ES-I3 (cell line): ENCODE data around the gene KRT4.
"Not testable (repeated sequence)": the region's sequence is repeated elsewhere in the genome, so short reads cannot be mapped to it uniquely, and the experiment has no call there.

Experiments used
- H3K36me3 ChIP-seq: 2 replicates; pipeline ENCODE4 v1.6.1; 2013; ENCODE audit warnings: mild to moderate bottlenecking, low read length, control low read depth, moderate library complexity; ENCODE audit not compliant: insufficient read depth
- H3K4me1 ChIP-seq: 2 replicates; pipeline ENCODE4 v1.6.1; 2013; ENCODE audit warnings: mild to moderate bottlenecking, control low read depth, low read length; ENCODE audit not compliant: insufficient read depth
- H3K9ac ChIP-seq: 2 replicates; pipeline ENCODE4 v1.6.1; 2013; ENCODE audit warnings: low read depth, mild to moderate bottlenecking, low read length, moderate library complexity
- H3K9me3 ChIP-seq: 2 replicates; pipeline ENCODE4 v1.6.1; 2013; ENCODE audit warnings: mild to moderate bottlenecking, low read length, moderate library complexity; ENCODE audit not compliant: control insufficient read depth, insufficient read depth

Gene KRT4

GRCh38 chr12:52798003-52798670 lies 15.8 kb downstream of the KRT4 start:
- Histone ChIP-seq H3K36me3 (no peaks in the 10 kb centered on the region), H3K4me1 (peaks cover 14% of the 10 kb centered on the region; the same call in 1 of the 2 replicates), H3K9me3 (no peaks in the 10 kb centered on the region), H3K9ac (no peak overlapping the region)

GRCh38 chr12:52797529-52797894 lies 16.4 kb downstream of the KRT4 start:
- H3K36me3 ChIP-seq, result no peaks in the 10 kb centered on the region
- no peak overlapping the region for H3K9ac ChIP-seq
- no peaks in the 10 kb centered on the region for H3K9me3 ChIP-seq
- H3K4me1 ChIP-seq, result peaks cover 14% of the 10 kb centered on the region; the same call in 1 of the 2 replicates

GRCh38 chr12:52796839-52797528 lies 16.9 kb downstream of the KRT4 start:
- Histone ChIP-seq H3K4me1 (peaks cover 14% of the 10 kb centered on the region; the same call in 1 of the 2 replicates), H3K9me3 (no peaks in the 10 kb centered on the region), H3K9ac (no peak overlapping the region), H3K36me3 (no peaks in the 10 kb centered on the region)

GRCh38 chr12:52796429-52796794 lies 17.5 kb downstream of the KRT4 start:
- H3K4me1 ChIP-seq, result peaks cover 14% of the 10 kb centered on the region; the same call in 1 of the 2 replicates
- H3K9me3 ChIP-seq, result no peaks in the 10 kb centered on the region
- H3K9ac ChIP-seq, result no peak overlapping the region
- no peaks in the 10 kb centered on the region for H3K36me3 ChIP-seq

- no peaks in the 10 kb centered on the region for H3K9me3 ChIP-seq
- peaks cover 13% of the 10 kb centered on the region; the same call in 1 of the 2 replicates for H3K4me1 ChIP-seq
- H3K9ac ChIP-seq, result no peak within 1 kb of the TSS
- H3K36me3 ChIP-seq, result no peaks in the 10 kb centered on the region
Observed at GRCh38 chr12:52795694-52796428, 18.1 kb downstream of the KRT4 start, which contains the start of gene KRT3. Gene KRT3 (minus strand): TSS chr12:52796117. CDS start chr12:52796042, 75 bp downstream.

- not testable (repeated sequence) for H3K4me1 ChIP-seq, H3K9ac ChIP-seq, H3K36me3 ChIP-seq, H3K9me3 ChIP-seq
Observed at GRCh38 chr12:52795332-52795674, 18.6 kb downstream of the KRT4 start.

- Histone ChIP-seq H3K9me3 (no peaks in the 10 kb centered on the region), H3K4me1 (peaks cover 2% of the 10 kb centered on the region; the same call in 1 of the 2 replicates), H3K9ac (no peak overlapping the region), H3K36me3 (no peaks in the 10 kb centered on the region)
Observed at GRCh38 chr12:52794479-52795331, 19.2 kb downstream of the KRT4 start.

GRCh38 chr12:52792185-52793029 lies 21.5 kb downstream of the KRT4 start:
- Histone ChIP-seq H3K36me3 (no peaks in the 10 kb centered on the region), H3K9ac (no peak overlapping the region), H3K4me1 (no peaks in the 10 kb centered on the region), H3K9me3 (no peaks in the 10 kb centered on the region)

GRCh38 chr12:52791271-52792184 lies 22.4 kb downstream of the KRT4 start:
- H3K9me3 ChIP-seq, result no peaks in the 10 kb centered on the region
- H3K9ac ChIP-seq, result no peak overlapping the region
- no peaks in the 10 kb centered on the region for H3K4me1 ChIP-seq

GRCh38 chr12:52790427-52791270 lies 23.3 kb downstream of the KRT4 start:
- Histone ChIP-seq H3K9ac (no peak overlapping the region), H3K9me3 (no peaks in the 10 kb centered on the region), H3K4me1 (no peaks in the 10 kb centered on the region), H3K36me3 (no peaks in the 10 kb centered on the region)

More at GRCh38 chr12:52791271-52792184, 22.4 kb downstream of the KRT4 start:
- no peaks in the 10 kb centered on the region for H3K36me3 ChIP-seq

- Histone ChIP-seq H3K36me3 (no peaks in the 10 kb centered on the region), H3K9me3 (no peaks in the 10 kb centered on the region), H3K4me1 (no peaks in the 10 kb centered on the region), H3K9ac (no peak overlapping the region)
Observed at GRCh38 chr12:52789637-52790426, 24.1 kb downstream of the KRT4 start.
